GM18867 (cell line): ENCODE results near the gene LARP4B.

Experiments used
- ATAC-seq: cut with Tn5 transposase; IDR thresholded peaks from one replicate; pipeline ENCODE4 v1.9.1; 2021; ENCODE audit warnings: mild to moderate bottlenecking, moderate library complexity; ENCODE audit not compliant: unreplicated experiment

Gene LARP4B

DNA sequence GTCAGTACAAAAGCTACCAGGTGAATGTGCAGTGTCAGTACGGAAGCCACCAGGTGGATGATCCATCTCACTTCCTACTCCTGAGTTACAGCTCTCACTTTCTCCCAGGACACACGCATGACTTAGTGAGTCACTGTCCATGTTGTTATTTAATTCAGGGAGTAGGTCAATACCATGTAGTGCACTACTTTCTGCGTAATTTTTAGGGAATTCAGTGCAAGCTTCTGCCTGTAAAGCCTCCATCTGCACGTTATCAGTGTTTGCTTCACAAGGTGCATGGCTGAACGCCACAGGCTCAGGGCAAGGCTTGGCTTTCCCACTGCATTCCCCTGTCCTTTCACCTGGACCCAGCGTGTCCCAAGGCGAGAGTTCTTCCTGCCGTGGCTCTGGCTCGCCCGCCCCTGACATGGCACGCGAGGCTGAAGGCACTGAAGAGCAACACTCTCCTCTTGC lies 59.5 kb downstream of the LARP4B start:
- ATAC-seq = no peak

GRCh38 chr10:870564-871166 lies 60.8 kb downstream of the LARP4B start:
- ATAC-seq = no peak

GRCh38 chr10:869171-869570 lies 62.3 kb downstream of the LARP4B start:
- ATAC-seq = no peak

DNA sequence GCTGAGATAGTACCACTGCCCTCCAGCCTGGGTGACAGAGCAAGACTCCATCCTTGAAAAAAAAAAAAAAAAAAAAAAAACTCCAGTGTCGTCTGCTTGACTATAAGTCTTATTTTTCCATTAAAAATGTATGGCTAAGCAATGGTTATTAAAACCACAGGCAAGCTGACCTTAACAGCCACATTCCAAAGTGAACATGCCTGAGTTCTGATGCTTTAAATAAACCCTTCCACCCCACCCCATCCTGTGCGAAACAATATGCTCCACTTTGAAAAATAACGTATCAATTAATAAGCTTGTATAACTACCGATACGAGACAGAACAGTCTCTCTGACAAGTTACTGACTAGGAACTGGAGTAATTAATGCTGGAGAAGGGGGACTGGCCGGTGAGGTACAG lies 63.7 kb downstream of the LARP4B start:
- ATAC-seq = no peak

- ATAC-seq = no peak
Observed at GRCh38 chr10:866577-866941, 64.9 kb downstream of the LARP4B start.

GRCh38 chr10:865924-866576 lies 65.5 kb downstream of the LARP4B start:
- no peak for ATAC-seq

GRCh38 chr10:865257-865656 lies 66.2 kb downstream of the LARP4B start:
- no peak for ATAC-seq

- ATAC-seq = no peak
Observed at GRCh38 chr10:860519-860918, 71.0 kb downstream of the LARP4B start.

- no peak for ATAC-seq
Observed at GRCh38 chr10:856416-857157, 74.9 kb downstream of the LARP4B start.

GRCh38 chr10:855671-856070 lies 75.8 kb downstream of the LARP4B start:
- no peak for ATAC-seq

- no peak for ATAC-seq
Observed at GRCh38 chr10:855079-855478, 76.4 kb downstream of the LARP4B start.

GRCh38 chr10:853017-853416 lies 78.5 kb downstream of the LARP4B start:
- no peak for ATAC-seq

GRCh38 chr10:852386-852785 lies 79.1 kb downstream of the LARP4B start:
- ATAC-seq = peak; percentile 23

DNA sequence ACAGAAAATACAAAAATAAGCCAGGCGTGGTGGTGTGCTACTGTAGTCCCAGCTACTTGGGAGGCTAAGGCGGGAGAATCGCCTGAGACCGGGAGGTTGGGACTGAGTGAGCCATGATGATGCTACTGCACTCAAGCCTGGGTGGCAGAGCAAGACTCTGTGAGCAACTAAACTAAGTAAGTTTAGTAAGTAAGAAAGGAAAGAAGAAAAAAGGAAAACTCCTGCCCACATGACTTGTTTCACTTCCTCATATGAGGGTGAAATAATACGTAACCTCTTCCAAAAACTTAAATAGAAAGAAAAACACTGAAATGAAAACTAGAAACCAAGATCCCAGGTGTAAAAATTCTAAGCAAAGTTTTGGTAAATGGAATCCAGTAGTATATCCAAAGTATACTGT lies 79.6 kb downstream of the LARP4B start:
- peak; percentile 92 for ATAC-seq

GRCh38 chr10:850093-850492 lies 81.4 kb downstream of the LARP4B start:
- no peak for ATAC-seq

- no peak for ATAC-seq
Observed at GRCh38 chr10:847868-848267, 83.6 kb downstream of the LARP4B start.

- ATAC-seq = no peak
Observed at GRCh38 chr10:846126-846685, 85.3 kb downstream of the LARP4B start.

DNA sequence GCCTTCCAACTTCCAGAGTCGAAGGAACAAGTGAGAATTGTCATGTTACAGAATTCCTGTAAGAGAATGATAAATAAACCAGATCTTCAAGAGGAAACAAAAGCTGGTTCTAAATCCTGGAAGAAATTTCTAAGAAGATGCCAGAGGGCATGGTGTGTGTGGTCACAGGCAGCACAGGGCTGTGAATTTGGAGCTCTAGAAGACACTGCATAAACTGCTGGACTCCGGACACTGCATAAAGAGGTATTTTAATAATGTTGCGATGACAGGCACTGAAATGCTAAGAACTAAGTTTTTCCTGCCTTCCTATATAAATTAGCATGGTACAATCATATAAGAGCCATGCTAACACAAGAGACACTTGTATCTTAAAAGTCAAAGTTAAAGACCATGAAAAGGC lies 86.0 kb downstream of the LARP4B start:
- ATAC-seq = no peak

- no peak for ATAC-seq
Observed at GRCh38 chr10:844552-844951, 87.0 kb downstream of the LARP4B start.

- ATAC-seq = no peak
Observed at GRCh38 chr10:843703-844102, 87.8 kb downstream of the LARP4B start.

DNA sequence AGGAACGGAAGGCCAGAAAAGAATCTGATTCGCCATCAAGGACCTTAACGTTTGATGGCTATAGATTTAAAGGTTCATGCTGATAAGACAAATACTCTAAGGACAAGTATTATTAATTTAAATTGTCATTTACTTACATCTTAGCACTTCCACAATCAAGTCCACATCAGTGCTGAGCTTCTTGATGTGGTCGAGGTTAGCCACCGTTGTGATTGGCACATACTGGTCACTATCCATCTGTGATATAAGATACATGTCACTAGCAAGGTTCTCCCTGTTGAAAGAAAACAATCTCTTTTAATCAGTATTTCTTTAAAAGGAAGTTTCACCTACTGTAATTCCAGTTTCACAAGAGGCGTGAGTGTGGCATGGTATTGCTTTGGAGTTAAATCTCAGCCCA lies 88.7 kb downstream of the LARP4B start:
- ATAC-seq = no peak

DNA sequence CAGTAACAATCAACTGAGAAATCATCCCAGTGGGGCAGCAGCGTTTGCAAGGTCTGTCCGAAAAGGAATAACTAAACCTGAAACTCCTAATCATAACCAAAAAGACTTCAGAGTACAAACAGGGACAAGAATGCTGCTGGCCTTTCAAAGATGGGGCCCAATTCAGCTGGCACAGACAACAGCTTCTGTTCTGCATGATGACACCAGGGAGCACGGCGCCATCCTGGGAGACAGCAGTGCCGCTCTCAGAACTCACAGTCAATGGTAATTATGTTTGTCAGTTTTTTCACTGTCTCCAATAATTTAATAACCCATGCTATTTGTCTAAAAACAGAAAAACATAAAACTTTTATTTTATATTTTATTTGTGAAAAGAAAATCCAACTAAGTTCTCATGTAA lies 90.0 kb downstream of the LARP4B start:
- no peak for ATAC-seq
